Prostate gland (tissue), 2 donors: ENCODE results near the gene BCL11B.

Experiments
- CTCF ChIP-seq, 4 experiments: fragments of 200-600 bp in 2 of 4; fragments of 450-650 bp in 2 of 4; sonication (generic) in 2 of 4; IDR thresholded peaks; 1 replicate in 3 of 4; 2 replicates in 1 of 4; pipeline ENCODE4 v1.5.1; 2016 to 2019; ENCODE audit warnings: antibody characterized with exemption in 4 of 4, mild to moderate bottlenecking in 2 of 4, moderate library complexity in 2 of 4
- POLR2AphosphoS5 ChIP-seq: sonication (generic); formaldehyde crosslinking; IDR thresholded peaks from one replicate; pipeline ENCODE4 v1.6.1; 2017; ENCODE audit warnings: antibody characterized with exemption

- no peak for TF ChIP-seq CTCF (IDR thresholded peaks at IDR 0.05)
- no peak for TF ChIP-seq POLR2AphosphoS5
Observed at GRCh38 chr14:99277530-99277929, 5.5 kb upstream of the BCL11B start.
